Measurements from ENCODE around the gene TGFB1I1.

The TGFB1I1 gene

DNA sequence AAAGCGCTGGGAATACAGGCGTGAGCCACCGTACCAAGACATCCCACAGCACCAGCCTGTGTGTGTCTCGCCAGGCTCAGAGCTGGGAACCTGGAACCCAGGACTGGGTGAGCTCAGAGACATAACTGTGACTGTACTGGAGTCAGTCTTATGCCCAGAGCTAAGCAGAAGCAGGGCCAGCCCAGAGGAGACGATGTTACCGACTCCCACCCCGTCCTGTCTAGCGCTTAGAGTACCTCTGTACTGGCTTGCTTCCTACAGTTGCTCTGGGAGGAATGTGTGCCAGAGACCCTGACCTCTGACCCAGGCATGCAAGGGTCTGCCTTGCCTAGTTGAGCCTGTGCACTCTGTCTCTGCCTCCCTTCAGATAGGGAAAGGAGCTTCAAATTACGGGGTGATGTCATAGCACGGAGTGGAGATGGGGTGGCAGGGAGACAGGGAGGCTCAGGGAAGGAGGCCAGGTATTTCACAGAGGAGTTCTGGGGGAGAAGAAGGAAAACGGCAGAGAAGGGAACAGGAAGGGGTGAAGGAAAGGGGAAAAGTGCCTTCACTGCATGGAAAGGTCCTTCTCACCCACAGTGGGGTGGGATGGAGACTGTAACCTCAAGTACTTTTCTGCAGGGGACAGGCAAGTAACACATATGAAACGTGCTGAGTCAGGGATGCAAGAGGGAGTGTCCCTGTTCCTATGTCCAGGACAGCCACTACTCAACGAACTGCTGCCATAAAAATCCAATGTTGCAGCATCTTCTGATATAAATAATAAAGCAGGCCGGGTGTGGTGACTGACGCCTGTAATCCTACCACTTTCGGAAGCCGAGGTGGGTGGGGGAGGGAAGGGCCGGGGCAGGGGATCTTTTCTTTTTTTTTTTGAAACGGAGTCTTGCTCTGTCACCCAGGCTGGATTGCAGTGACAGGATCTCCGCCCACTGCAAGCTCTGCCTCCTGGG is 18.4 kb upstream of the TGFB1I1 start:
- no peak for DNase-seq

GRCh38 chr16:31455601-31456314 is 16.2 kb upstream of the TGFB1I1 start:
- peak; percentile 21 for DNase-seq

GRCh38 chr16:31456988-31457360 is 15.0 kb upstream of the TGFB1I1 start:
- DNase-seq: no peak

GRCh38 chr16:31458073-31458843 is 13.7 kb upstream of the TGFB1I1 start:
- DNase-seq: peak; percentile 55

GRCh38 chr16:31458844-31459686 is 12.9 kb upstream of the TGFB1I1 start, which contains the start of gene ARMC5:
TSS of gene ARMC5 (plus strand) at chr16:31459501. CDS start at chr16:31459525, 24 bp downstream.
- DNase-seq: peak; percentile 97

DNA sequence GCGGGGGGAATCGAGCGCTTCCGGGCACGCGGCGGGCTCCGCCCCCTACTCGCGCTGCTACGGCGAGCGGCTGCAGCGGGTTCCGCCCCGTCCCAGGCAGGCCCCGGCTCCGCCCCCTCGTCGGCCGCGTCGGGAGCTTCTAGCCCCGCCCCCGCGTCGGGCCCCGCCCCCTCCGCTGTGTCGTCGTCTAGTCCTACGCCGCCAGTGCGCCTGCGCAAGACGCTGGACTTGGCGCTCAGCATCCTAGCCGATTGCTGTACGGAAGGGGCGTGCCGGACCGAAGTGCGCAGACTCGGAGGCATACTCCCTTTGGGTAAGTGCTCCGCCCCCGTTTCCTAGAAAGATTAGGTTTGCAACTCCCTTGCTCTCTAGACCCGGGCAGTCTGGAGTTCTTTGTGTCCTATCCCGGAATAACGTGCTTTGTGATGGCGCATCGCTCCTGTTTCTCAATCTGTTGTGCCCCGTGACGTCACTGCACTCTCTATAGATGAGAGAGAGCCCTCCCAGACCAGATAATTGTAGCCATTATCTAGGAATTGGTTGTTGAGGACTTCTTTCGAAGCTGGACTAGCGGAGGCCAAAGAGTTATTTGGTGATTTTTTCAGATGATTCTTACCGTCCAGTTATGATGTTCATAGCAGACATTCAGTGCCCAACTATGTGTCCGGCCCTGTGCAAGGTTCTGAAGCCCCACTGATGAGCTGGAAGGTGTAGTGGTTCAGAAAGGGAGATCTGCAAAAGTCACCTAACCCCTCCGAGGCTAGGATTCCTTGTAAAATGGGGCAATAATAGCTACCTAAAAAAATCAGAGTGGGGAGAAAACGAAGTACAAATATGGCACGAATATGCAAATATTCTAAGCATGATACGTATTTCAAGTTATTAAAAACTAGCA is 12.0 kb upstream of the TGFB1I1 start:
- DNase-seq: peak; percentile 100

DNA sequence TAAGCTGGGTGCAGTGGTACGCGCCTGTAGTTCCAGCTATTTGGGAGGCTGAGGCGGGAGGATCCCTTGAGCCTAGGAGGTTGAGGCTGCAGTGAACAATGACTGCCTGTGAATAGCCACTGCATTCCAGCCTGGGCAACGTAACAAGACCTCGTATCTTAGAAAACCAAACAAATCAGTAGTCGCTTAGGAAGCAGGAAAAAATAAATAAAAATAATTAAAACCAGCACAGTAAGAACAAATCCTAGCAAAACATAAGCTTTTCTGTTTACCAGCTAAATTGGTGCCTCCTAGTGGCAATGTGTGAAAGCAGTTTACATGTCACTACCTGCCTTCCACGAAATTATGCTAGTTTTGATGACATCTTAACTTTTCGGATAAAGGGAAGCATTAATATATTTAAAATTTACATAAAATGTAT is 11.4 kb upstream of the TGFB1I1 start:
- no peak for DNase-seq

GRCh38 chr16:31461201-31461920 is 10.6 kb upstream of the TGFB1I1 start:
- DNase-seq: no peak

GRCh38 chr16:31461921-31462804 is 9.8 kb upstream of the TGFB1I1 start:
- no peak for DNase-seq

DNA sequence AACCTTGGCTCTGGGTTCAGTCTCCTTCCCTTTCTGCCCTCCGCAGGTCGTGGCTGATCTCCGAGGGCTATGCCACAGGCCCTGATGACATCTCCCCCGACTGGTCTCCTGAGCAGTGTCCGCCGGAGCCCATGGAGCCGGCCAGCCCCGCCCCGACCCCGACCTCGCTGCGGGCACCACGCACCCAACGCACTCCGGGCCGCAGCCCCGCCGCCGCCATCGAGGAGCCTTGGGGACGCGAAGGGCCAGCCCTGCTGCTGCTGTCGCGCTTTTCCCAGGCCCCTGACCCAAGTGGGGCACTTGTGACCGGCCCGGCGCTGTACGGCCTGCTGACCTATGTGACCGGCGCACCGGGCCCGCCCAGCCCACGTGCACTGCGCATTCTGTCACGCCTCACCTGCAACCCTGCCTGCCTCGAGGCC is 7.6 kb upstream of the TGFB1I1 start:
- DNase-seq: no peak

GRCh38 chr16:31464781-31465260 is 7.1 kb upstream of the TGFB1I1 start:
- DNase-seq: no peak

DNA sequence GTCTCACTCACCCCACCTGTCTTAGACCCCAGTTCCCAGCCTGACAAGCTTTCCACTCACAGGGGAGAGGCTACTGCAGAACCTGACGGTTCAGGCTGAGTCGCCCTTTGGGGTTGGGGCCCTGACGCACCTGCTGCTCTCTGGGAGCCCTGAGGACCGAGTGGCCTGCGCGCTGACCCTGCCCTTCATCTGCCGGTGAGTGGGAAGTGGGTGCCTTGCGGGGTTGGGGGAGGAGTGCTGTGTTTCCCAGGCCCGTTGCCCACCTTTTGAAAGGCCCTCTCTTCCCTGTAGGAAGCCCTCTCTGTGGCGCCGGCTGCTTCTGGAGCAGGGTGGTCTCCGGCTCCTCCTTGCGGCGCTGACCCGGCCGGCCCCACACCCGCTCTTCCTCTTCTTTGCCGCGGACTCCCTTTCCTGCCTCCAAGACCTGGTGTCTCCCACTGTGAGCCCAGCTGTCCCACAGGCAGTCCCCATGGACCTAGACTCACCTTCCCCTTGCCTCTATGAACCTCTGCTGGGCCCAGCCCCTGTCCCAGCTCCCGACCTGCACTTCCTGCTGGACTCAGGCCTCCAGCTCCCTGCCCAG is 6.1 kb upstream of the TGFB1I1 start:
- no peak for DNase-seq

GRCh38 chr16:31466381-31466841 is 5.5 kb upstream of the TGFB1I1 start:
- no peak for DNase-seq

DNA sequence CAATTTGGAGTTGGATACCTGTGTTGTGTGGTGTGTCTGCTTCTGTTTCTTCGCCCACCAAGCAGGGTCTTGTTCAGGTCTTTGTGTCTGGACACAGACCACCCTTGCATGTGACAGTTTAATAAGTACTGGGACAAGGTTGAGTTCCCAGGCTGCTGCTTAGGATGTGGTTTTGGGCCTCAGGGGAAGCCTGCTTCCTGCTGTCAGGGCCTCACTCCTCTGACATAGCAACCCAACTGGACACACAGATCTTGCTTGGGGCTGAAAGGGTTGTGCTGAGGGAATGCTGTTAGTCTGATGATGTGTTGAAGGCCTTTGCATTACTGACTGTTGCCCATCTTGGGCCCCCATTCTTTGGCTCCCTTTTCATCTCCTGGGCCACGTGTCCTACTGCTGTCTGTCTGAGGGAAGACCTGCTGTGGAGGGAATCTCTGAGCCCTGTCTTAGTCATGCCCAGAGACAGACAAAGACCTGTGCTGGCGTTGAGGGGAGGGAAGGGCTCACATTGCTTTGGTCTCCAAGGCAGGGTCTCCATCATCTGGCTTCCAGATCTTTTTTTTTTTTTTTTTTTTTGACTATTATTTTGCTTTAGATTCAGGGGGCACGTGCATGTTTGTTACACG is 4.7 kb upstream of the TGFB1I1 start:
- no peak for DNase-seq

DNA sequence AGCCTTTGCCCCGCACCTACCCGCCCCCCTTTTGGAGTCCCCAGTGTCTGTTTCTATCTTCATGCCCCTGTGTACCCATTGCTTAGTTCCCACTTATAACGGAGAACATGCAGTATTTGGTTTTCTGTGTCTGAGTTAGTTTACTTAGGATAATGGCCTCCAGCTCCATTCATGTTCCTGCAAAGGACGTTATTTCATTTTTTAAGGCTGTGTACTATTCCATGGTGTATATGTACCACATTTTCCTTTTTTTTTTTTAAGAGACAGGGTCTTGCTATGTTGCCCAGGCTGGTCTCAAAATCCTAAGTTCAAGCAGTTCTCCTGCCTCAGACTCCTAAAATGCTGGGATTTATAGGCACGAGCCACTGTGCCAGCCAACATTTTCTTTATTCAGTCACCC is 4.1 kb upstream of the TGFB1I1 start:
- no peak for DNase-seq

DNA sequence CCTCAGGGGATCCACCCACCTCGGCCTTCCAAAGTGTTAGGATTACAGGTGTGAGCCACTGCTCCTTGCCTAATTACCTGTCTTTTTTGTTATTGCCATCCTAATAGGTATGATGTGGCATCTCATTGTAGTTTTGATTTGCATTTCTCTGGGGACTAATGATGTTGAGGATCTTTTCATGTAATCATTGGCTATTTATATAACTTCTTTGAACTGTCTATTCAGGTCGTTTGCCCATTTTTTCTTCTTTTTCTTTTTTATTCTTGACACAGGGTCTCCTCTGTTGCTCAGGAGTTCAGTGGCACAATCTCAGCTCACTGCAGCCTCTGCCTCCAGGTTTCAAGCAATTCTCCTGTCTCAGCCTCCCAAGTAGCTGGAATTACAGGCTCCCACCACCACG is 1.3 kb upstream of the TGFB1I1 start:
- DNase-seq: no peak

DNA sequence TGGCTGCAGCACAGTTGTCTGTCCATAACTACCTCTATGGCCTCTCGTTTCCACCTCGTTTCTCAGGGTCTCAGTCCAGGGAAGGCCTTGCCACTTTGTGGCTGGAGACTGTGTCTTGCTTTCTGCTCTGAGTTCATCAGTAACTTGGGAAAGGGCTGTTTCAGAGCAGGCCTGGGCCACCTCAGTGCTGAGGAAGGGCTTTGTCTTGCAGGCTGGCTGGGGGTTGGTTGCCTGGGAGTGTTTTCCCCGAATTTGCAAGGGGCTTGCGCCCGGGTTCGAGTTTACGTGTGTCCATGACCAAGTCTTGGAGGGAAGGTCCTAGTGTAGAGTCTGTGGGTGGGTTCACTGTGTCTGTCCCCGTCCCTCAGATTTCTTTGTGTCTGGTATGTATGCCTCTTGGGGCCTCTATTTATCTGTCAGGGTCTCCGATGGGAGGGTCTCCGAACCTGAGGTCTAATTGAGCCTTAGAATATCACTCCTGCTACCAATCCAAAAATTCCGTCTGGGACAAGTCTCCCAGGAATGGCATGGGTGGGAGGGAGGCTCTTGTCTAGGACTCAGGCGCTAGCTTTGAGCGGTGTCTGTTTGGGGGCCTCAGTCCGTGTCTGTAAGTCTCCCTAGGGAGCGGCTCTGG is 594 bp upstream of the TGFB1I1 start:
- DNase-seq: no peak
